K562 (cell line): ENCODE measurements around the gene GABARAPL2. TPM values are rescaled to one million over a fixed set of nuclear protein-coding genes. Genes with fewer than 3 reads are reported as not detected.

ENCODE experiments used
- CREM ChIP-seq: IDR thresholded peaks from 2 replicates; pipeline ENCODE4 v1.6.1; 2014; ENCODE audit warnings: antibody characterized with exemption, low read depth
- E4F1 ChIP-seq: fragments of 250-450 bp; sonication (Bioruptor Pico); IDR thresholded peaks from 2 replicates; pipeline ENCODE4 v1.5.0; 2021; ENCODE audit warnings: mild to moderate bottlenecking, borderline replicate concordance
- HDAC2 ChIP-seq: fragments of 450-650 bp; IDR thresholded peaks from 2 replicates; pipeline ENCODE4 v1.6.1; 2016; ENCODE audit warnings: mild to moderate bottlenecking
- HMG20A ChIP-seq: fragments of 450-650 bp; formaldehyde crosslinking; conservative IDR thresholded peaks from 2 replicates; pipeline ENCODE4 v1.4.0; 2020; ENCODE audit warnings: mild to moderate bottlenecking, mixed read lengths
- HNRNPLL ChIP-seq: fragments of 200-400 bp; formaldehyde crosslinking; IDR thresholded peaks from 2 replicates; pipeline ENCODE4 v1.6.1; 2017; ENCODE audit warnings: low read length, low read depth, mild to moderate bottlenecking; ENCODE audit not compliant: poor library complexity, severe bottlenecking
- ID3 ChIP-seq, 2 experiments: fragments of 250-450 bp in 1 of 2; fragments of 450-650 bp in 1 of 2; sonication (Bioruptor Pico) in 1 of 2; IDR thresholded peaks; 2 replicates each; pipeline versions ENCODE4 v1.6.1 to v1.8.0; 2016 to 2021; ENCODE audit warnings: mild to moderate bottlenecking in 2 of 2, moderate library complexity in 2 of 2, missing compliant biosample characterization in 1 of 2, missing genetic modification characterization in 1 of 2
- KDM1A ChIP-seq, 2 experiments: fragments of 450-650 bp; IDR thresholded peaks; 2 replicates each; pipeline ENCODE4 v1.6.1; 2016; ENCODE audit warnings: mild to moderate bottlenecking in 2 of 2
- LARP7 ChIP-seq: fragments of 450-650 bp; IDR thresholded peaks from 2 replicates; pipeline ENCODE4 v1.6.1; 2016
- RBM25 ChIP-seq: fragments of 200-400 bp; formaldehyde crosslinking; IDR thresholded peaks from 2 replicates; pipeline ENCODE4 v1.6.1; 2018; ENCODE audit warnings: low read length, low read depth, moderate library complexity; ENCODE audit not compliant: severe bottlenecking
- SIN3A ChIP-seq, 2 experiments: fragments of 150-350 bp in 1 of 2; IDR thresholded peaks; 2 replicates each; pipeline ENCODE4 v1.6.1; 2011 to 2016; ENCODE audit warnings: borderline replicate concordance in 2 of 2, low read depth in 2 of 2, low read length in 2 of 2, mild to moderate bottlenecking in 2 of 2, moderate library complexity in 2 of 2; ENCODE audit not compliant: control insufficient read depth in 1 of 2
- SMARCC2 ChIP-seq: fragments of 450-650 bp; IDR thresholded peaks from 2 replicates; pipeline ENCODE4 v1.6.1; 2017; ENCODE audit warnings: antibody characterized with exemption, moderate library complexity, mild to moderate bottlenecking, low read depth
- YY1 ChIP-seq, 3 experiments: IDR thresholded peaks; 2 replicates each; pipeline ENCODE4 v1.6.1; 2011; ENCODE audit warnings: low read length in 2 of 3, mild to moderate bottlenecking in 2 of 3, moderate library complexity in 2 of 3, borderline replicate concordance in 1 of 3, control low read depth in 1 of 3, low read depth in 1 of 3; ENCODE audit not compliant: insufficient read depth in 3 of 3, insufficient replicate concordance in 2 of 3, control insufficient read depth in 1 of 3, insufficient read length in 1 of 3; ENCODE audit errors: extremely low read depth in 1 of 3
- ZNF316 ChIP-seq: fragments of 450-650 bp; IDR thresholded peaks from 2 replicates; pipeline ENCODE4 v1.6.1; 2016
- ZNF384 ChIP-seq: IDR thresholded peaks from 2 replicates; pipeline ENCODE4 v1.6.1; 2012; ENCODE audit warnings: low read depth, low read length, improper control_type of control experiment
- ZNF609 ChIP-seq: sonication (generic); formaldehyde crosslinking; IDR thresholded peaks from 2 replicates; pipeline ENCODE4 v1.8.1; 2023; ENCODE audit warnings: missing genetic modification reagents, mild to moderate bottlenecking, borderline replicate concordance
- polyA plus RNA-seq, 8 experiments: library from polyadenylated mRNA; depleted of rRNA in 4 of 8; stranded (reverse) in 5 of 8; unstranded in 3 of 8; fragments of >200 nt; fragmentation: Nextera tagmentation in 2 of 8; fragmentation: Illumina TruSeq in 1 of 8; extraction: Ambion mirVana in 2 of 8; extraction: Trizol in 1 of 8; gene quantifications; 2 replicates each; pipeline versions ENCODE4 v1.2.1 to v1.2.3, GENCODE V29; 2011 to 2014; ENCODE audit warnings: inconsistent platforms in 1 of 8, missing spikeins in 1 of 8
- total RNA-seq, 7 experiments: library from RNA; depleted of rRNA in 6 of 7; stranded (reverse); fragments of >200 nt in 6 of 7; fragmentation: Illumina TruSeq in 2 of 7; extraction: Trizol in 2 of 7; gene quantifications; 2 replicates each; pipeline versions ENCODE4 v1.2.1 to v1.2.3, GENCODE V29; 2011 to 2021; ENCODE audit warnings: low replicate concordance in 1 of 7
- TF ChIP-seq, protein P1 (sequence below): fragments of 450-650 bp; formaldehyde crosslinking; conservative IDR thresholded peaks from 2 replicates; pipeline ENCODE4 v1.4.0; 2022; ENCODE audit warnings: mild to moderate bottlenecking, missing genetic modification characterization

Gene GABARAPL2
- total and polyA plus RNA-seq, 9 of the 15 experiments (the other 6 are each of a cell fraction or from before 2014, with no cell fraction given) = 42.1 to 288 (median 91.8) TPM

DNA sequence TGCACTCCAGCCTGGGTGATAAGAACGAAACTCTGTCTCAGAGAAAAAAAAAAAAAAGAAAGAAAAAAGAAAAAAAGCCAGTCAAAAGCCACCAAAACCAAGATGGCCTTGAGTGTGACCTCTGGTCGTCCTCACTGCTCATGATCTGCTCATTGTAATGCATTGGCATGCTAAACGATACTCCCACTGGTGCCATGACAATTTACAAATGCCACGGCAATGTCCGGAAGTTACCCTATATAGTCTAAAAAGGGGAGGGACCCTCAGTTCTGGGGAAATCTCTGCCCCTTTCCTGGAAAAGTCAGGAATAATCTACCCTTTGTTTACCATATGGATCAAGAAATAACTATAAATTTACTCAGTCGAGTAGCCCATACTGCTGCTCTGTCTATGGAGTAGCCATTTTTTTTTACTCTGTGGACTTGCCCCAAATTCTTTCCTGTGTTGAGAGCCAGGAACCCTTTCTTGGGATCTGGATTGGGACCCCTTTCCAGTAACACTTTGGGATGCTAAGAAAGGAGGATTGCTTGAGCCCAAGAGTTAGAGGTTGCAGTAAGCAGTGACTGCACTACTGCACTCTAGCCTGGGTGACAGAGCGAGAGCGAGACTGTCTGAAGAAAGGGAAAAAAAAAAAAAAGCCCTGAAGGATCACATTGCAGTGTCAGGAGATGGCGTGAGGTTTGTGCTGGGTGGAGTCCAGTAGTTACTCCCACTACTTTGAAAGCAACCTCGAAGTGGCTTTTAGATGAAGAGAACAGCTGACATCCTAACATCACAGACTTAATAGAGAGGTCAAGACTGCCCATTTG is 6.4 kb upstream of the GABARAPL2 start (continued):
- no peak for TF ChIP-seq ZNF609 (CRISPR knock-in tag)
- TF ChIP-seq ID3 (CRISPR knock-in tag; IDR thresholded peaks at IDR 0.05) = no peak
- TF ChIP-seq ID3 (tag; IDR thresholded peaks at IDR 0.05) = no peak
- TF ChIP-seq CREM = peak; percentile 51
- no peak for TF ChIP-seq SMARCC2
- peak; percentile 99 for TF ChIP-seq ZNF384
- TF ChIP-seq, protein P1, sequence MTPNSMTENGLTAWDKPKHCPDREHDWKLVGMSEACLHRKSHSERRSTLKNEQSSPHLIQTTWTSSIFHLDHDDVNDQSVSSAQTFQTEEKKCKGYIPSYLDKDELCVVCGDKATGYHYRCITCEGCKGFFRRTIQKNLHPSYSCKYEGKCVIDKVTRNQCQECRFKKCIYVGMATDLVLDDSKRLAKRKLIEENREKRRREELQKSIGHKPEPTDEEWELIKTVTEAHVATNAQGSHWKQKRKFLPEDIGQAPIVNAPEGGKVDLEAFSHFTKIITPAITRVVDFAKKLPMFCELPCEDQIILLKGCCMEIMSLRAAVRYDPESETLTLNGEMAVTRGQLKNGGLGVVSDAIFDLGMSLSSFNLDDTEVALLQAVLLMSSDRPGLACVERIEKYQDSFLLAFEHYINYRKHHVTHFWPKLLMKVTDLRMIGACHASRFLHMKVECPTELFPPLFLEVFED = no peak
- TF ChIP-seq KDM1A (IDR thresholded peaks at IDR 0.05) = peak; percentile 73 to 75
- no peak for TF ChIP-seq ZNF316
- no peak for TF ChIP-seq HMG20A
- TF ChIP-seq HNRNPLL = no peak
- TF ChIP-seq E4F1 = no peak
- TF ChIP-seq SIN3A (IDR thresholded peaks at IDR 0.05; ENCODE audit: borderline replicate concordance in 2 of 2, control insufficient read depth in 1 of 2, low read depth in 2 of 2, low read length in 2 of 2) = peak in 1 of 2 experiments; percentile 27; a peak in 1 of 4 replicates
- TF ChIP-seq YY1 (IDR thresholded peaks at IDR 0.05; ENCODE audit: borderline replicate concordance in 1 of 3, control insufficient read depth in 1 of 3, extremely low read depth in 1 of 3, insufficient read depth in 3 of 3, insufficient read length in 1 of 3, insufficient replicate concordance in 2 of 3, low read depth in 1 of 3, low read length in 2 of 3) = peak in 1 of 3 experiments; percentile 70
- no peak for TF ChIP-seq RBM25
- 0 out of 2 replicates have a peak, but pooled peaks have one; percentile 17 for TF ChIP-seq LARP7
- TF ChIP-seq HDAC2 = peak; percentile 63; the same call in 1 of the 2 replicates
